ENCODE measurements around the gene CDC42BPG.
A peak's percentile ranks its signal among the peaks of the same experiment; 100 is the strongest.

The CDC42BPG gene

GRCh38 chr11:64800303-64801157 is 43.9 kb downstream of the CDC42BPG start:
- H3K27me3 Mint-ChIP-seq (ENCODE audit: low read depth, poor library complexity): no peaks in the 10 kb centered on the region
- peaks cover 33% of the 10 kb centered on the region for H3K4me1 Mint-ChIP-seq
- peaks cover 11% of the 10 kb centered on the region for H3K36me3 Mint-ChIP-seq (ENCODE audit: low read depth)
- no peak for DNase-seq
- H3K27ac Mint-ChIP-seq: no peak overlapping the region
- no peak for TF ChIP-seq CTCF (IDR thresholded peaks at IDR 0.05)
- no peak overlapping the region for H3K4me3 Mint-ChIP-seq
- H3K9me3 Mint-ChIP-seq: no peaks in the 10 kb centered on the region

- H3K27ac Mint-ChIP-seq: no peak overlapping the region
- no peak for TF ChIP-seq CTCF (IDR thresholded peaks at IDR 0.05)
- DNase-seq: no peak
- no peak overlapping the region for H3K4me3 Mint-ChIP-seq
- H3K9me3 Mint-ChIP-seq: no peaks in the 10 kb centered on the region
- peaks cover 38% of the 10 kb centered on the region for H3K4me1 Mint-ChIP-seq
- H3K36me3 Mint-ChIP-seq (ENCODE audit: low read depth): peaks cover 8% of the 10 kb centered on the region
- no peaks in the 10 kb centered on the region for H3K27me3 Mint-ChIP-seq (ENCODE audit: low read depth, poor library complexity)
These were observed 44.7 kb downstream of the CDC42BPG start for GRCh38 chr11:64799623-64800302.

- Mint-ChIP-seq H3K27ac (no peak overlapping the region), H3K9me3 (no peaks in the 10 kb centered on the region), H3K4me3 (no peak overlapping the region), H3K4me1 (peaks cover 41% of the 10 kb centered on the region), H3K27me3 (ENCODE audit: low read depth, poor library complexity) (no peaks in the 10 kb centered on the region), H3K36me3 (ENCODE audit: low read depth) (peaks cover 8% of the 10 kb centered on the region)
- TF ChIP-seq CTCF (IDR thresholded peaks at IDR 0.05): no peak
- DNase-seq: no peak
These were observed 45.2 kb downstream of the CDC42BPG start for GRCh38 chr11:64799256-64799622.

GRCh38 chr11:64796757-64797541 is 47.5 kb downstream of the CDC42BPG start:
- DNase-seq: no peak
- Mint-ChIP-seq H3K36me3 (ENCODE audit: low read depth) (peaks cover 8% of the 10 kb centered on the region), H3K4me3 (no peak overlapping the region), H3K4me1 (peaks cover 42% of the 10 kb centered on the region), H3K27me3 (ENCODE audit: low read depth, poor library complexity) (no peaks in the 10 kb centered on the region), H3K9me3 (no peaks in the 10 kb centered on the region), H3K27ac (no peak overlapping the region)
- no peak for TF ChIP-seq CTCF (IDR thresholded peaks at IDR 0.05)

GRCh38 chr11:64796047-64796756 is 48.3 kb downstream of the CDC42BPG start:
- no peak overlapping the region for H3K4me3 Mint-ChIP-seq
- H3K4me1 Mint-ChIP-seq: peaks cover 42% of the 10 kb centered on the region
- peaks cover 8% of the 10 kb centered on the region for H3K36me3 Mint-ChIP-seq (ENCODE audit: low read depth)
- DNase-seq: no peak
- H3K27ac Mint-ChIP-seq: peak overlapping the region; percentile 96
- H3K27me3 Mint-ChIP-seq (ENCODE audit: low read depth, poor library complexity): no peaks in the 10 kb centered on the region
- TF ChIP-seq CTCF (IDR thresholded peaks at IDR 0.05): no peak
- H3K9me3 Mint-ChIP-seq: no peaks in the 10 kb centered on the region

Measured in nephron progenitor cell (in vitro differentiated cells).